ENCODE measurements around the gene CCN6.

GRCh38 chr6:112024464-112024863 is 29.4 kb upstream of the CCN6 start:
- TF ChIP-seq CTCF (IDR thresholded peaks at IDR 0.05 in 2 of 3, conservative IDR thresholded peaks at IDR 0.05 in 1 of 3; ENCODE audit: borderline replicate concordance in 1 of 3, insufficient read depth in 1 of 3, low read depth in 2 of 3, low read length in 2 of 3): no peak
- no peak for TF ChIP-seq EZH2 (IDR thresholded peaks at IDR 0.05)
- TF ChIP-seq REST (IDR thresholded peaks at IDR 0.05; ENCODE audit: low read depth): no peak
- no peak for TF ChIP-seq ZNF274 (IDR thresholded peaks at IDR 0.05; ENCODE audit: low read depth, low read length)
- TF ChIP-seq RAD21 (IDR thresholded peaks at IDR 0.05; ENCODE audit: low read depth): no peak
- no peak for TF ChIP-seq TCF7L2 (IDR thresholded peaks at IDR 0.05; ENCODE audit: borderline replicate concordance, extremely low read depth, insufficient read depth, insufficient read length)
- no peak for TF ChIP-seq POLR2A (IDR thresholded peaks at IDR 0.05; ENCODE audit: borderline replicate concordance, extremely low read depth, insufficient read depth, insufficient read length)

Data from HCT116 (cell line).